Adrenal gland (tissue), 5 donors: Measurements from ENCODE around the gene KCNS1.

Experiments
- POLR2A ChIP-seq, 2 donors: fragments of 450-650 bp; IDR thresholded peaks; one replicate each; pipeline ENCODE4 v1.6.1; 2017; ENCODE audit warnings: antibody characterized with exemption in 2 of 2, mild to moderate bottlenecking in 2 of 2, moderate library complexity in 1 of 2
- TF ChIP-seq, protein P1 (sequence below), 6 experiments: fragments of 450-650 bp in 4 of 6; fragments of 200-600 bp in 2 of 6; sonication (generic) in 1 of 6; IDR thresholded peaks; 1 replicate in 5 of 6; 2 replicates in 1 of 6; pipeline versions ENCODE4 v1.5.1 to v1.8.0; 2016 to 2021; ENCODE audit warnings: antibody characterized with exemption in 6 of 6, mild to moderate bottlenecking in 2 of 6, moderate library complexity in 1 of 6
- donor health status: DM: no; HTN: no; CAD: no.

DNA sequence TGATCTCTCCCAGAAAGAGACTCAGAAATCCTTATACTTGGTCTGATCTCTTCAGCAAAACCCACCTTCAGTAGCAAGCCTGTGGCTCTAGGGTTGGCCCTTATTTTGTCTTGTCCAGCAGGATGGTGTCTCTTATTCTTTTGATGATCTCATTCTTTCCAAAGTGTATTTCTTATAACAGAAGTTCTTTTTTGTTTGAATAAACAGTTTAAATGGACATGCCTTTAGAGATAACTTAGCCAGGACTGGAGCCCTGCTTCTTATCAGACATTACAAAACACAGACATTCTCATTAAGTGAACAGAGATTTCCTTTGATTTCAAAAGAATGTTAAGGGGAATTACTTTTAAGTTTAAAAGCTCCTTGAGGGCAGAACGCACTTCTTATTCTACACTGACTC is 31.7 kb downstream of the KCNS1 start:
- TF ChIP-seq, protein P1, sequence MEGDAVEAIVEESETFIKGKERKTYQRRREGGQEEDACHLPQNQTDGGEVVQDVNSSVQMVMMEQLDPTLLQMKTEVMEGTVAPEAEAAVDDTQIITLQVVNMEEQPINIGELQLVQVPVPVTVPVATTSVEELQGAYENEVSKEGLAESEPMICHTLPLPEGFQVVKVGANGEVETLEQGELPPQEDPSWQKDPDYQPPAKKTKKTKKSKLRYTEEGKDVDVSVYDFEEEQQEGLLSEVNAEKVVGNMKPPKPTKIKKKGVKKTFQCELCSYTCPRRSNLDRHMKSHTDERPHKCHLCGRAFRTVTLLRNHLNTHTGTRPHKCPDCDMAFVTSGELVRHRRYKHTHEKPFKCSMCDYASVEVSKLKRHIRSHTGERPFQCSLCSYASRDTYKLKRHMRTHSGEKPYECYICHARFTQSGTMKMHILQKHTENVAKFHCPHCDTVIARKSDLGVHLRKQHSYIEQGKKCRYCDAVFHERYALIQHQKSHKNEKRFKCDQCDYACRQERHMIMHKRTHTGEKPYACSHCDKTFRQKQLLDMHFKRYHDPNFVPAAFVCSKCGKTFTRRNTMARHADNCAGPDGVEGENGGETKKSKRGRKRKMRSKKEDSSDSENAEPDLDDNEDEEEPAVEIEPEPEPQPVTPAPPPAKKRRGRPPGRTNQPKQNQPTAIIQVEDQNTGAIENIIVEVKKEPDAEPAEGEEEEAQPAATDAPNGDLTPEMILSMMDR (IDR thresholded peaks at IDR 0.05), result no peak
- TF ChIP-seq POLR2A (IDR thresholded peaks at IDR 0.05), result no peak
